WI38 (cell line): ENCODE data around the gene SYNGR2.

Source experiments
- H3K4me3 ChIP-seq: 2 replicates; pipeline ENCODE4 v1.5.1; 2011; ENCODE audit warnings: low read depth, mild to moderate bottlenecking, control low read depth, low read length
- CTCF ChIP-seq: IDR thresholded peaks from 2 replicates; pipeline ENCODE4 v1.5.1; 2012; ENCODE audit warnings: low read depth, mild to moderate bottlenecking, control low read depth, low read length

Gene SYNGR2

GRCh38 chr17:78200451-78200850, 32.1 kb downstream of the SYNGR2 start:
- no peak for TF ChIP-seq CTCF
- no peak overlapping the region for H3K4me3 ChIP-seq

- TF ChIP-seq CTCF: no peak
- H3K4me3 ChIP-seq: no peak overlapping the region
Observed at GRCh38 chr17:78202666-78203065, 34.3 kb downstream of the SYNGR2 start.

- H3K4me3 ChIP-seq: no peak overlapping the region
- no peak for TF ChIP-seq CTCF
Observed at GRCh38 chr17:78204387-78205123, 36.2 kb downstream of the SYNGR2 start.

- TF ChIP-seq CTCF: no peak
- no peak overlapping the region for H3K4me3 ChIP-seq
Observed at GRCh38 chr17:78205124-78205775, 36.9 kb downstream of the SYNGR2 start.

- H3K4me3 ChIP-seq: no peak overlapping the region
- TF ChIP-seq CTCF: no peak
Observed at GRCh38 chr17:78206298-78206697, 37.9 kb downstream of the SYNGR2 start.

GRCh38 chr17:78208486-78208885, 40.1 kb downstream of the SYNGR2 start:
- TF ChIP-seq CTCF: no peak
- H3K4me3 ChIP-seq: no peak overlapping the region

- H3K4me3 ChIP-seq: no peak overlapping the region
- no peak for TF ChIP-seq CTCF
Observed at GRCh38 chr17:78210111-78210510, 41.7 kb downstream of the SYNGR2 start.
